ENCODE data around the gene MPND.

DNA sequence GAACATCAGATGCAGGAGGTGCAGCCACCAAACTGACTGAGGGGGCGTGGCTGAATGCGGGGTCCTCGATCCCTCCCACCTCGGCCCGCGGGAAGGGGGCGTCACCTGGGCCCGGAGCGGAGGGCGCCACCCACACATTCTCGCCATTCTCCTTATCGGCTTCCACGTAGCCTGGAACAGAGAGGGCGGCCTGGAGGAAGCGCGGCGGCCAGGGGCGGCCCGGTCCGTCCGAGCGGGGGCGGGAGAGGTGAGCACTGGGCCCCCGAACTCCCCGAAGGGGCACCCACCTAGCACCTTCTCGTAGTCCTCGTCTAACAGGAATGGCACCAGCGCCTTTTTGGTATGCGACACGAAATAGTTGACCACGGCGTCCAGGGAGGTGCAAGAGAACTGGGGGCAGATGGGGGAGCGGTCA lies 16.5 kb upstream of the MPND start:
- no peak for TF ChIP-seq MAX (IDR thresholded peaks at IDR 0.05)
- TF ChIP-seq, protein P1, sequence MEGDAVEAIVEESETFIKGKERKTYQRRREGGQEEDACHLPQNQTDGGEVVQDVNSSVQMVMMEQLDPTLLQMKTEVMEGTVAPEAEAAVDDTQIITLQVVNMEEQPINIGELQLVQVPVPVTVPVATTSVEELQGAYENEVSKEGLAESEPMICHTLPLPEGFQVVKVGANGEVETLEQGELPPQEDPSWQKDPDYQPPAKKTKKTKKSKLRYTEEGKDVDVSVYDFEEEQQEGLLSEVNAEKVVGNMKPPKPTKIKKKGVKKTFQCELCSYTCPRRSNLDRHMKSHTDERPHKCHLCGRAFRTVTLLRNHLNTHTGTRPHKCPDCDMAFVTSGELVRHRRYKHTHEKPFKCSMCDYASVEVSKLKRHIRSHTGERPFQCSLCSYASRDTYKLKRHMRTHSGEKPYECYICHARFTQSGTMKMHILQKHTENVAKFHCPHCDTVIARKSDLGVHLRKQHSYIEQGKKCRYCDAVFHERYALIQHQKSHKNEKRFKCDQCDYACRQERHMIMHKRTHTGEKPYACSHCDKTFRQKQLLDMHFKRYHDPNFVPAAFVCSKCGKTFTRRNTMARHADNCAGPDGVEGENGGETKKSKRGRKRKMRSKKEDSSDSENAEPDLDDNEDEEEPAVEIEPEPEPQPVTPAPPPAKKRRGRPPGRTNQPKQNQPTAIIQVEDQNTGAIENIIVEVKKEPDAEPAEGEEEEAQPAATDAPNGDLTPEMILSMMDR (IDR thresholded peaks at IDR 0.05 in 2 of 3, conservative IDR thresholded peaks at IDR 0.05 in 1 of 3; ENCODE audit: borderline replicate concordance in 1 of 3, insufficient read depth in 1 of 3, low read depth in 2 of 3, low read length in 2 of 3): no peak
- no peak for TF ChIP-seq EZH2phosphoT487 (IDR thresholded peaks at IDR 0.05; ENCODE audit: borderline replicate concordance)
- TF ChIP-seq RAD21 (IDR thresholded peaks at IDR 0.05; ENCODE audit: low read depth): no peak
